ENCODE data around the gene DDRGK1.
A peak's percentile ranks its signal among the peaks of the same experiment; 100 is the strongest.

DDRGK1 gene

GRCh38 chr20:3204124-3204794 lies at the start of gene DDRGK1:
Gene DDRGK1, minus strand, starts transcription at chr20:3204682. Its CDS starts 55 bp downstream, at chr20:3204627.
- DNase-seq: peak; percentile 68 to 87 (median 85)

DNA sequence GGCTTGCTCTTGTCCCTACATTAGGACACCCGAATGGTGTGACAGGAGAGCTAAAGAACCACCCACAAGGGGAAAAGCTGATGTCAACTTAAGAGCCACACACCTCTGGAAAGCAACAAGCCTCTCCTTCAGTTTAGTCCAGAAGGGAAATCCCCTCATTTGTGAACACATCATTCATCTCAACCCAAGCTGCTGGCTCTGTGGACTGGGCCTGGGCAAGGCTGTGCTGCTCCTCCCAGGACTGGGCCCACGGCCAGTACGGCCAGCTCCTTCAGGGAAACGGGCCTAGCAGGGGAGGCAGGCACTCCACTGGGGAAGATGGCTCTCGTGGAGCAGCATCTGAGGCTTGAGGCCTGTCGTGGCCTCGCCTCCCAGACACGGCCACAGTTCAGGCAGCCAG lies 47.3 kb upstream of the DDRGK1 start:
- no peak for DNase-seq

GRCh38 chr20:3250091-3250504 lies 45.6 kb upstream of the DDRGK1 start:
- no peak for DNase-seq

DNA sequence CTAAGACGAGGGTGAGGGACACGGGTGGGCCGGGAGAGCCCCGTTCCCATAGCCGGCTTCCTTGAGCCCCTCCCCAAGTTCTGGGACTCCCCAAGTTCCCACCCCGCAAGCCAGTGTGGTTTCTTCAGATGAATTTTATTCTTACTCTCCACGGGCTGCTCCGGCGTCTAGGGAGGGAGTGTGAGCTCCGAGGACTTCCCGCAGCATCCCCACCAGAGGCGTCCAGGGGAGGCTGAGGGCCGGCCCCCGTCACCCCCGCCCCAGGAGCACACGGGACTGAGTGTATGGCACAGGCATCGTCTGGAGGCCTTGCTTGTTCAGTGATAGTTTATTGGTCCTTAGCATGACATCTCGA lies 44.5 kb upstream of the DDRGK1 start:
- no peak for DNase-seq

DNA sequence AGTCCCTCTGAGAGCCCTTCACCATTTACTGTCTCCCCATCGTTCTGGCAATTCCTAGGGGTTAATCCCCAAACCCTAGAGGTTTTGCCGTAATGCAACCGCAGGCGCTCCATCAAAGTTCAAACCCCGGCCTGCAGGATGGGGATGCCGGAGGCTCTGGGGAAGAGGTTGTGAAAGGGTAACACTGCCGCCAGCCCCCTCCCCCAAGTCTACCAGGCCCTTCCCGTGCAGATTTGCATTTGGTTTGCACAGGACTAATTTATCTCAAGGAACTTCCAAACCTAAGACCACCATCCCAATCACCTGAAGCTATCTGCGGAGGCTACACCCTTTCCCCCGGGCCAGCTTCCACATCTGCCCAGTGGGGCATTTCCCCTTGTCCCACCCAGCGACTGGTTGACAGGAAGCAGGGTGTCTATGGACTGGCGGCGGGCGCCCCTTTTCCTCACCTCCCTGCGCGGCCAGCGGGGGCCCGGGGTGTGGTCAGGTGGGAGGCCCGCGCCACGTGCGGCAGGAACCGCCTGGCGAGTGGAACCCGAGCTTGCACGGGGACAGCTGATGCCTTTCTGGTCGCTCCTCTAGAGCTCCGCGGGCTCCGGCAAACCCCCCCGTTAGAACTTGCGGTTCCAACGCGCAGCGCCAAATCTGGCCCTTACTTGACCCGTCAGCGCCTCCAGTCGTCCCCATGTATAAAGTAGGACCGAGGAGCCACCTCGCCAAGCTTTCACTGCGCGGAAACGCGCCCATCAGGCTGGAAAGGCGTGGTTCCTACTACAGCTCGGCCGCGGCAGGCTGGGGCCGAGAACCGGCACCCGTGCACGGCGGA lies 43.9 kb upstream of the DDRGK1 start:
- no peak for DNase-seq

DNA sequence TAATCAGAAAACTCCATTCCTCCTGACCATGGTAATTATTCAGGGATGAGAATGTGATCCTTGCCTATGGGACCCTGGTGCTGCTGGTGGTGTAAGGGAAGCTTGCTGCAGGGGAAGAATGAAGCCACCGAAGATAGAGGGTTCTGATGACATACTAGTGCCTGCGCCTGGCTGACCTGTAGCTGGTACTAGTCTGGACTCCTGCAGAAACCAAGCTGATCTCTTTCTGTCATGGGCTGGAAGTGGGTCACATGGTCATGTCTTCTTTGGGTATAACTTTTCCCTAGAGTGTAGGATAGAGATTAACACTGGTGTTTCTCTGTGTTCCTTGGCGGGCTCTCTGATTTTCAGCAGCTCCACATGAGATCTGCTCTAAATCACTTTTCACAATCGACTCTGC lies 43.2 kb upstream of the DDRGK1 start:
- no peak for DNase-seq

DNA sequence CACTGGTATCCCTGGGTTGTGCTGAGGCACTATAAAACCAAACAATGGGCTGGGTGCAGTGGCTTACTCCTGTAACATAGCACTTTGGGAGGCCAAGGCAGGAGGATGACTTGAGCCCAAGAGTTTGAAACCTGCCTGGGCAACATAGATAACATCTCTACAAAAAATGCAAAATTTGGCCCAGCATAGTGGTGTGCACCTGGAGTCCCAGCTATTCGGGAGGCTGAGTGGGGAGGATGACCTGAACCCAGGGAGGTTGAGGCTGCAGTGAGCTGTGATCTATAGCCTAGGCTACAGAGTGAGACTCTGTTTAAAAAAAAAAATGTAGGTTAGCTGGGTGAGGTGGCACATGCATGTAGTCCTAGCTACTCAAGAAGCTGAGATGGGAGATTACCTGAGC lies 42.2 kb upstream of the DDRGK1 start:
- no peak for DNase-seq

- DNase-seq: no peak
Measured at GRCh38 chr20:3245711-3246110, 41.2 kb upstream of the DDRGK1 start.

GRCh38 chr20:3245156-3245555 lies 40.7 kb upstream of the DDRGK1 start:
- DNase-seq: no peak

- DNase-seq: no peak
Measured at GRCh38 chr20:3244613-3245012, 40.1 kb upstream of the DDRGK1 start.

- DNase-seq: no peak
Measured at GRCh38 chr20:3243718-3244358, 39.4 kb upstream of the DDRGK1 start.

GRCh38 chr20:3242172-3242692 lies 37.8 kb upstream of the DDRGK1 start:
- DNase-seq: no peak

GRCh38 chr20:3240776-3241363 lies 36.4 kb upstream of the DDRGK1 start:
- no peak for DNase-seq

- DNase-seq: no peak
Measured at GRCh38 chr20:3239867-3240775, 35.6 kb upstream of the DDRGK1 start.

DNA sequence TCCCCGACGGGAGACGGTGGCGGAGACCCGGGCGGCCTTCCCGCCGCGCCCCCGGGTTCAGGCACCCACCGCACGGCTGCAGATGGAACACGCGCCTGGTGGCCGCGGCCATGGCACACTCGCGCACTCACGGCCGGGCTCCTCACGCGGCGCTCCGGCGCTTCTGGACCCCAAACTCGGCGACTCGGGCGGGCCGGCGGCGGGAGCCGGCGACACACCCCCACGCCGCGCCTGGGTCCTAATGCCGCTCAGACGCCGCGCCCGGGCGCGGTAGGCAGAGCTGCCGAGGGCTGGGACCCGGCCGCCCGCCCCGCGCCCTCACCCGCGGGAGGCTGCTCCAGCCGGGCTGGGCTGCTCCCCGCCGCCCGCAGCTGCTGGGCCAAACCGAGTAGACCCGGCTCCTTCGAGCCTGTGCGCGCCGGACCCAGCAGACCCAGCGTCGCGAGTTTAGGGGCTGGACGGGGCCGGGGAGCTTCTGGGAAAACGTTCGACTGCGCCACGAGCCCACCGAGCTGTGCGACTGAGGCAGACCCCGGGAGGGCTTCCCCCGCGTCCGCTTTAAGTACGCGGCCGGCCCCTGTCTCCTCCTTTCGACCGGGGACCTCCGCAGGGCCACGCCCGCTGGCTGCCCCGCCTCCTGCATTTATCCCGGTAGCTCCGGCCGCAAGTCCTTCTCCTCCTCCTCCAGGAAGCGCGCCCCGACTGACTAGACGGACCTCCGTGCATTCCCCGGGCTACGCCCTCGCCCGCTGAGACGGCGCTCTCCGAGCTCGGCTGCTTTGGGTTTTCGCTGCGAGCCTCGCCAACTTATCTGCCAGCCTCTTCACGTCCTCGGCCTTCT lies 34.8 kb upstream of the DDRGK1 start, which contains the start of gene SLC4A11:
TSS of gene SLC4A11 (minus strand) at position 165 of the 841 bp plus-strand sequence. CDS start at position 112, 53 bp downstream.
- DNase-seq: peak in 1 of 4 experiments; percentile 16

- peak in 1 of 4 experiments; percentile 29 for DNase-seq
Measured at GRCh38 chr20:3238616-3239025, 34.1 kb upstream of the DDRGK1 start.

DNA sequence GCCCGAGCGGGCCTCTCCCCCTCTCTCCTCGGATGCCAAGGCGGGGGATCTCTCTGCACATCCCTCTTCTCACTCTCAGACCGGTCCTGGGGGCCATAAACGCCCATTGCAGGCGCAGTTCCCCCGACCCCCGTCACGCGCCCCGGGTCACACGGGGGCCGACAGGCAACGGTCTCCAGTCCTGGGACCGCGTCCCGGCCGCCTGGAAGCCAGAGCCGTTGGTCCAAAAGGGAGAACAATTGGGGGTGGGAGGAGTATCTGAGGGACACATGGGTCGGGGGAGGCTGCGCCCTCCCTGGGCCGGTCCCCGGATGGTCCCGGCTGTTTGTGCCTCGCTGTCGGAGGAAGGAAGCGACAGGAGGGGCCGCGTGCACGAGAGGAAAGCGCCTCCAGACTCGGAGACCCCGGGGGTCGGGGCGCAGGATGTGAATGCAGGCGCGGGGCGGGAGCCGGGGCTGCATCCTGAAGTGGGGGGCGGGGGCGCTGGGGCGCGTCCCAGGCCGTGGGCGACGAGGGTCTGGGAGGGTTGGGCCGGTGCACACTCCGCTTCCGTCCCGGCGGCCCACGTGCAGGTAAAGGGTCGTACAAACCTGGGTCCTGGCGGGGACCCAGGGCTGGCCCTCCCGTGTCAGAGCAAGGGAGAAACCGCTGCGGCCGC lies 33.6 kb upstream of the DDRGK1 start:
- DNase-seq: no peak

DNA sequence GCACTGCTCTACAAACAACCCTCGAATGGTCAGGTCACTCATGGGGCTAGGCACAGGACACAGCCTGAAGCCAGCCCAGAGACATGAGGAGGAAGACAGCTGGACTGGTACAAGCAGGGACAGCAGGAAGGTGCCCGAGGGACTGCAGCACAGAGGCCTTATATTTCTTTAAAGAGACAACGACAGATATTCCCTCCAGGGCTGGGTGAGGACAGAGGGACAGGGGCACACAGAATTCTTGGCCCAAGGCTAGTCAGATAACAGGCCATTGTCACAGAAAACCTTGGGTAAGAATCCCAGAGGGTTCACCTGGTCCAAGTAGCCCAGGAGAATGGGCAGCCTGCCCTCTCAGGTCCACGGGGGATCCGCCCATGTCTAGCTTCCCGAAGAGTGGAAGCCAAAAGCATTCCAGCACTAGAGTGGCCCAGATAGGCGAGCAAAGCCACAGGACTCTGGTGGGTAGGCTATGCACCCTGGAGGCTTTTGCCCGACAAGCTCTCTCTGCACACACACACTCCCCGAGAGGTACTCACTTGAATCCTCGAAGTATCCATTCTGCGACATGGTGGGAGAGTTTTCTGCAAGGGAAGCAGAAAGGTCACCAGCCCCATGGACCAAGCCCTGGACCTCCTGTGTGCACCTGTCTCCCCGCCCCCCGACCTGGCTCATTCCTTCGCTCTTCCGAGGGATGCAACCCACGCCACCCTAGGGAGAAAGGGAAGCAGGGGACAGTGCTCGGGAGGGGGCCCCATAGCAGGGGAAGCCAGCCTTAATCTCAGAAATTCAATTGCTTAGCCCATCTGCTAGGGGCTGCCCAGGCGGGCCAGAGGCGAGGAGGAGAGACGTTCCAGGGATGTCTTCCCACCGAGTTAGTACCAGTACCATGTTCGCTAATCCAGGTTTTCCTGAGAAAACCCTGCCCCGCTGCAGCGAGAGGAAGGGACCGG lies 32.8 kb upstream of the DDRGK1 start:
- no peak for DNase-seq

DNA sequence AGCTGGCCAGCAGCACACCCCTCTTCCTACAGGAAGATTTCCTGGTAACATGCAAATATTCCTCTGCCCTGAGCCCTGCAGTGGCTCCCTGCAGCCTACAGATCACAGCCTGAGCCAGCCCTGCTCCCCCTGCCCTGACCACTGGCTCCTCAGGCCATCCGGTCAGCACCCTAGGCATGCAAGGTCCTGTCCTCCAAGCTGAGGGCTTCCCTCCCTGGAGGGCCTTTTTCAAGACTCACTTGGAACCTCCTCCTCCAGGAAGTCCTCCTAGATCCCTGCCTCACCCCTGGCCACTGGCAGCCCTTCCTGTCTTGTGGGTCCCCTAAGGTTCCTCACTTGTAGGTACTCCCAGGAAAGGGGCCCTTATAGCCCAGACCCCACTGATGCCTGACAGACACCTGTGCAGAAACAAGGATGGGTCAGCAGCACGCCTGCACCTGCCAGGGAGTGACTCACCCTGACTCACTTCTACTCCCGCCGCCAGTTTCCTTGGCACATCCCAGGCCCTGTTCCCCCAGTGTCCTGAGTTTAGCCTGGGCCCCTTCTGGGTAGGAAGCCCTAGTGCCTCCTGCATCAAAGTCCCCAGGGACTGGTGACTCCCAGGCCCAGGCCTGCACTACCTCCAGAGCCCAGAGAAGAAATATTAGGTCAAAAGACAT lies 31.3 kb upstream of the DDRGK1 start:
- no peak for DNase-seq
